Kidney (tissue), 14 donors: ENCODE measurements around the gene ADIPOR2. TPM values are rescaled to one million over a fixed set of nuclear protein-coding genes. Genes with fewer than 3 reads are reported as not detected.

Source experiments
- DNase-seq, 5 donors: peaks; one replicate each; pipeline ENCODE4 v3.0.0-alpha.2; 2013 to 2020
- FAIRE-seq: peaks from 2 replicates; lab custom pipeline; 2012; peaks lifted over from hg19 to GRCh38; lab: Jason Lieb, UNC
- H3K27ac ChIP-seq, 2 donors: one replicate each; pipeline ENCODE4 v1.7.0; 2013; ENCODE audit warnings: low read depth in 2 of 2, low read length in 2 of 2, inconsistent platforms in 1 of 2
- H3K27me3 ChIP-seq: one replicate; pipeline ENCODE4 v1.7.1; 2013; ENCODE audit warnings: low read length, inconsistent platforms; ENCODE audit not compliant: control insufficient read depth, insufficient read depth
- H3K36me3 ChIP-seq, 3 donors: one replicate each; pipeline versions ENCODE4 v1.7.0 to v1.7.1; 2013; ENCODE audit warnings: low read length in 3 of 3, control low read depth in 1 of 3, inconsistent platforms in 1 of 3; ENCODE audit not compliant: insufficient read depth in 3 of 3, control insufficient read depth in 2 of 3
- H3K4me1 ChIP-seq, 3 donors: one replicate each; pipeline versions ENCODE4 v1.7.0 to v1.7.1; 2013; ENCODE audit warnings: low read length in 3 of 3, inconsistent platforms in 1 of 3, low read depth in 1 of 3; ENCODE audit not compliant: control insufficient read depth in 2 of 3, insufficient read depth in 2 of 3
- H3K4me3 ChIP-seq, 3 donors: one replicate each; pipeline versions ENCODE4 v1.7.0 to v1.8.1; 2013; ENCODE audit warnings: low read length in 3 of 3, control low read depth in 1 of 3, inconsistent platforms in 1 of 3
- H3K9ac ChIP-seq, 3 donors: one replicate each; pipeline versions ENCODE4 v1.7.0 to v1.7.1; 2013; ENCODE audit warnings: low read length in 3 of 3, control low read depth in 1 of 3, inconsistent platforms in 1 of 3
- H3K9me3 ChIP-seq, 3 donors: one replicate each; pipeline versions ENCODE4 v1.7.0 to v1.7.1; 2013; ENCODE audit warnings: low read length in 3 of 3, control low read depth in 1 of 3, inconsistent platforms in 1 of 3; ENCODE audit not compliant: control insufficient read depth in 2 of 3, insufficient read depth in 1 of 3
- CTCF ChIP-seq: IDR thresholded peaks from 3 replicates; pipeline ENCODE4 v1.5.1; 2012; ENCODE audit warnings: mild to moderate bottlenecking, moderate library complexity, borderline replicate concordance; ENCODE audit not compliant: insufficient read depth; ENCODE audit errors: extremely low read depth
- intact Hi-C: fragments of 100-400 bp; cut with DNase I; formaldehyde crosslinking; loops from one replicate; pipeline ENCODE4 v1.11.1; 2022
- polyA plus RNA-seq: library from polyadenylated mRNA; stranded (reverse); fragments of 350-450 nt; fragmentation: Illumina TruSeq; extraction: RNeasy Lipid Tissue Mini Kit (QIAGEN cat#74804); gene quantifications from one replicate; pipeline ENCODE4 v1.2.3, GENCODE V29; 2014; ENCODE audit warnings: low read depth, low replicate concordance; ENCODE audit not compliant: insufficient read depth
- total RNA-seq: library from RNA; stranded (reverse); fragmentation: NEBNext Ultra II Directional; extraction: Animal tissue kit (Norgen Biotek cat#: 25700); gene quantifications from one replicate; pipeline ENCODE4 v1.2.1, GENCODE V29; 2021
- donor health status: control.
- donor health status: control.
- donor health status: control.
- donor health status: control.
- donor health status: control.
- donor health status: DM: yes; HTN: yes; CAD: no.
- donor health status: Normal renal cell carcinoma (clear cell type).

Gene ADIPOR2
- total and polyA plus RNA-seq, 2 donors from 2014 or later: 26.7 to 50.0 TPM

GRCh38 chr12:1643905-1644533, 46.9 kb upstream of the ADIPOR2 start:
- Histone ChIP-seq H3K4me3 (no peak overlapping the region), H3K36me3 (peaks cover 0 to 3% (median 0%) of the 10 kb centered on the region in 3 donors), H3K9me3 (no peaks in the 10 kb centered on the region), H3K27me3 (no peaks in the 10 kb centered on the region), H3K9ac (no peak overlapping the region), H3K27ac (no peak overlapping the region), H3K4me1 (peaks cover 0 to 3% (median 0%) of the 10 kb centered on the region in 3 donors)
- intact Hi-C loops: loop anchor here (10.0 kb wide), 1 partner anchor 291 kb away; no protein-coding TSS in a partner anchor
- no peak for TF ChIP-seq CTCF
- no peak for DNase-seq
- FAIRE-seq: no peak

- no peak for TF ChIP-seq CTCF
- no peak for FAIRE-seq
Measured at GRCh38 chr12:1644534-1645438, 46.1 kb upstream of the ADIPOR2 start.

GRCh38 chr12:1645819-1646218, 45.1 kb upstream of the ADIPOR2 start:
- H3K4me3 ChIP-seq: no peak overlapping the region
- H3K36me3 ChIP-seq: no peaks in the 10 kb centered on the region
- intact Hi-C loops: loop anchor here (10.0 kb wide), 1 partner anchor 289 kb away; no protein-coding TSS in a partner anchor
- H3K9ac ChIP-seq: no peak overlapping the region
- peaks cover 0 to 3% (median 0%) of the 10 kb centered on the region in 3 donors for H3K4me1 ChIP-seq
- no peak for DNase-seq
- no peaks in the 10 kb centered on the region for H3K9me3 ChIP-seq
- no peak for FAIRE-seq
- H3K27me3 ChIP-seq: no peaks in the 10 kb centered on the region
- no peak for TF ChIP-seq CTCF
- H3K27ac ChIP-seq: no peak overlapping the region

More at GRCh38 chr12:1644534-1645438, 46.1 kb upstream of the ADIPOR2 start:
- intact Hi-C loops: loop anchor here (10.0 kb wide), 1 partner anchor 290 kb away; no protein-coding TSS in a partner anchor
- DNase-seq: peak in 4 of 5 donors; percentile 56 to 91 (median 75)
- H3K9ac ChIP-seq: no peak overlapping the region
- no peak overlapping the region for H3K4me3 ChIP-seq
- no peaks in the 10 kb centered on the region for H3K9me3 ChIP-seq
- peaks cover 0 to 3% (median 0%) of the 10 kb centered on the region in 3 donors for H3K36me3 ChIP-seq
- H3K4me1 ChIP-seq: peaks cover 0 to 3% (median 0%) of the 10 kb centered on the region in 3 donors
- H3K27me3 ChIP-seq: no peaks in the 10 kb centered on the region
- H3K27ac ChIP-seq: no peak overlapping the region
